GM19193 (cell line): Measurements from ENCODE around the gene SYT5.

Experiments
- POLR2A ChIP-seq: IDR thresholded peaks from 4 replicates; pipeline ENCODE4 v1.6.1; 2011; ENCODE audit not compliant: insufficient read depth, insufficient read length; ENCODE audit errors: extremely low read depth

Gene SYT5

DNA sequence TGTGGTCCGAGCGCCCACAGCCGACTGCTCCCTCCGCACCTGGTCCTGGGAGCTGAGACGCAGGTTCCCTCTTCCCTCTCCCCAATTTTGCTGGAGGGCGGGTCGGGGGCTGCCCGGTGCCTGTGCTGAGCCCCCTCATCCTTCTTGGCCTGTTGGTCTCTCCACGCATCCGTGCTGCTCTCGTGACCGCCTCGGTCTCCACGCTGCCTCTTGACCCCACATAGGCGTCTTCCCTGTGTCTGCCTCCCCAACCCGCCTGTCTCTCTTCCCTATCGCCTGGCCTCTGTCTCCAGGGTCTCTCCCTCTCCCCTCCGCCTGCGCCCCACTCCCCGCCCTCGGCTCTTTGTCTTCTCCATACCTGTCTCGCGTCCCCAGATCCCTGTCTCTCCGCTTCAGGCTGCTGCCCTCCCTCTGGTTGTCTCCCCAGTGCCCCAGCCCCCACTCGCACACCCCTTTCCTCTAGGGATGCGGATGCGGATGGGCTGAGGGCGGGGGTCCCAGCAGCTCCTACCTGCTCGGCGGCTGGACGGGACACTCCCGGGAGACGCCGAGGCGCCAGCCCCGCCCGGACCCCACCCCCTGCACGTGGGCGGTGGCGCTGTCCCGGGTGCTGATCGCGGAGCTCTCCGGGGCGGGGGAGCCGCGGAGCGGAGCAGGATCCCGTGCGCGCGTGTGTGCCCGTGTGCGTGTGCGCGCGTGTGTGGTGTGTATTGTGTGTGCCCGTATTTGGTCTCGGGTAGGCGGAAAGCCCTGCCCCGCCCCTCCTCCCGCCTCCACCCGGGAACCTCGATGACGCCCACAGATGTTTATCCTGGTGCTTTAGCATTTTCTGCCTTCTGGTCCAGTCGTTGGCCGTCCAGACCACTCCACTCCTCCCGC is at the start of gene SYT5:
Gene SYT5, minus strand, starts transcription at position 684 of the 879 bp plus-strand sequence. CDS start 1,248 bp downstream, outside the sequence.
- no peak for TF ChIP-seq POLR2A

- TF ChIP-seq POLR2A, result no peak
Measured at GRCh38 chr19:55229789-55230182, 49.7 kb upstream of the SYT5 start.

DNA sequence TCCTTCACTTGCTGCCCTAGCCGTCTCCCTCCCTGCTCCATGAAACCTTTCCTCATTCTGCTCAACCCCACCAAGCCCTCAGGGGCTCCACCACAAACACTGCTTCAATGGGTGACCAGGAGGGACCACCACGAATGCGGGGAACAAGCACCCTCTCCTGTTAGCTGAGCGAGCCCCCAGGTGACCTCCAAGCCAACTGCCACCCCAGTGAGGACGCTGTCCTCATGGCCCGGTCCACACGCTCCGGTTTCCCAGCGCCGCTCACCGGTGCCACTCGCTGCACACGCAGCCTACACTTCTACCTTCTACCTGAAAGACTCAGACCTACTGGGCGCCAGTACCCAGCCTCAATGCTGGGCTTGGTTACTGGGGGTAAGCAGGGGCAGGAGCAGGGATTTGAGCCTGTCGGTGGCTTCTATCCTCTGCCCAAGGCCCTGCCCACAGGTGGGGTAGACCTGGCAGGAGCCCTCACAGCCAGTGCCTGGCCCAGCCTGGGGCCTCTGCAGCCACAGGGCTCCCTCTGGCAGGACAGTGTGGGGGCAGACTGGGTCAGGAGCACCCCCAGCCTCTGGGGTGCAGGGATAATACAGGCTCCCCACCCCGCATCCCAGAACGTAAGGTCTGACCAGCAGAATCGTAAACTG is 49.2 kb upstream of the SYT5 start:
- TF ChIP-seq POLR2A, result no peak

DNA sequence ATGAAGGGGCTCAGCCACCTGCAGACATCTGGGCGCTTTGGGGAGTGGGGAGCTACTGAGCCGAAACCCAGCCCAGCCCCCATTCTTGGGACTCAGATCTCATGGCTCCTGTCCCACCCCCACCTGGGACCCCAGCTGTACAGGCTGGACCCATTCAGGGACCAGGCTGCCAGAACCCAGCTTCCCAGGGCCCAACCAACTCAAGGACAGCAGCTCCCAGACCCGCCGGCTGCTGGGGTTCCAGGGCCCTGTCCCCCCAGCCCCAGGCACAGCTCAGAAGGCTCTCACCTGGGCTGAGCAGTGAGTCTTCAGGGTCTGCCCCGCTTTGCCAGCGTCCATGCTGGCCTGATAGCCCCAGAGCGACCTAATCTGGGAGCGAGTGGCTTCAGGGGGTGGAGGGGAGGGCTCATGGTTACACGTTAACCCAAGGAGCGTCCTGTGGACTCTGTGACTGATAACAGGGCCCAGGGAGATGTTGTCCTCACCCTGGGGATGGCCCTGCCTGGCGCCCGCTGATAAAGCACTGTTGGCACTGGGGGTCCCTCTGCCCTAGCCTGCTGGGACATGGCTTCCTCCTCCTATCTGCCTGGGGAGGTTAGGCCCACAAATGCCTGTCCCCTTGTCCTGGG is 48.4 kb upstream of the SYT5 start, which contains the start of gene TMEM86B:
Gene TMEM86B, minus strand, starts transcription at position 361 of the 629 bp plus-strand sequence. Its CDS starts 22 bp downstream, at position 339.
- no peak for TF ChIP-seq POLR2A

- peak; percentile 7 for TF ChIP-seq POLR2A
Measured at GRCh38 chr19:55228015-55228391, 47.9 kb upstream of the SYT5 start.

- no peak for TF ChIP-seq POLR2A
Measured at GRCh38 chr19:55227241-55228014, 47.3 kb upstream of the SYT5 start.

GRCh38 chr19:55226788-55227187 is 46.7 kb upstream of the SYT5 start:
- no peak for TF ChIP-seq POLR2A

GRCh38 chr19:55226273-55226672 is 46.2 kb upstream of the SYT5 start:
- no peak for TF ChIP-seq POLR2A

DNA sequence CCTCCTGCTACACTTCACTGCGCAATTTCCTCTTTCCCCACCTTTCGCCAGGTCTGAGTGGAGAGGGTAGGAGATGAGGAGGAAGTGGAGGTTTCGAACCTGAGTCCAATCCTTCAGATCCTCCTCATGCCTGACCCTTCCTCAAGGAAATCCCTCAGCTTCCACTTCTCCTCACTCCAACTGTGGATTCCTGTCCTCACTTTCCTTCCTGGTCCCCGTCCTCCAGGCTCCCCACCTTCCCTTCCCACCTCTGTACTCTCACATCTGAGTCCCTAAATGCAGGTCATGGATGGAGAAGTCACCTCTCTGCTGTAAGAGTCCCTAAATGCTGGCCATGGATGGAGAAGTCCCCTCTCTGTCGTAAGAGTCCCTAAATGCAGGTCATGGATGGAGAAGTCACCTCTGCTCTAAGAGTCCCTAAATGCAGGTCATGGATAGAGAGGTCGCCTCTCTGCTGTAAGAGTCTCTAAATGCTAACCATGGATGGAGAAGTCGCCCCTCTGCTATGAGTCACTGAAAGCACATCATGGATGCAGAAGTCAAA is 45.4 kb upstream of the SYT5 start:
- TF ChIP-seq POLR2A, result no peak

GRCh38 chr19:55224679-55225414 is 44.8 kb upstream of the SYT5 start:
- peak; percentile 6 for TF ChIP-seq POLR2A

GRCh38 chr19:55224038-55224665 is 44.1 kb upstream of the SYT5 start:
- no peak for TF ChIP-seq POLR2A

- TF ChIP-seq POLR2A, result no peak
Measured at GRCh38 chr19:55223291-55224037, 43.4 kb upstream of the SYT5 start.

- no peak for TF ChIP-seq POLR2A
Measured at GRCh38 chr19:55220525-55220924, 40.4 kb upstream of the SYT5 start.
